Stimulated activated naive CD8-positive, alpha-beta T cell treated with anti-CD3 and anti-CD28 coated beads, Interleukin-15, Interleukin-2, amounts not matched to agents 100 ng/mL and 50 ng/mL, for 24 hours (primary cell): ENCODE data around the gene GABRA5.

Experiments
- H3K27ac Mint-ChIP-seq: one replicate; pipeline ENCODE4 v1.8.0; 2021; ENCODE audit warnings: mild to moderate bottlenecking, mixed read lengths
- H3K27me3 Mint-ChIP-seq: one replicate; pipeline ENCODE4 v1.8.0; 2021; ENCODE audit warnings: mixed read lengths
- H3K36me3 Mint-ChIP-seq: one replicate; pipeline ENCODE4 v1.8.0; 2021; ENCODE audit warnings: low read depth, mixed read lengths
- H3K4me1 Mint-ChIP-seq: one replicate; pipeline ENCODE4 v1.8.0; 2021; ENCODE audit warnings: low read depth, mixed read lengths
- H3K4me3 Mint-ChIP-seq: one replicate; pipeline ENCODE4 v1.8.0; 2021; ENCODE audit warnings: mild to moderate bottlenecking, mixed read lengths
- H3K9me3 Mint-ChIP-seq: one replicate; pipeline ENCODE4 v1.8.0; 2021; ENCODE audit warnings: mixed read lengths

GABRA5 gene

GRCh38 chr15:26974120-26974780, 107.4 kb downstream of the GABRA5 start:
- Mint-ChIP-seq H3K27ac (no peak overlapping the region), H3K36me3 (no peaks in the 10 kb centered on the region), H3K27me3 (peaks cover 22% of the 10 kb centered on the region), H3K4me1 (no peaks in the 10 kb centered on the region), H3K4me3 (no peak overlapping the region), H3K9me3 (peaks cover 5% of the 10 kb centered on the region)

GRCh38 chr15:26981492-26981891, 114.6 kb downstream of the GABRA5 start:
- H3K4me1 Mint-ChIP-seq, result no peaks in the 10 kb centered on the region
- H3K9me3 Mint-ChIP-seq, result peaks cover 8% of the 10 kb centered on the region
- H3K27me3 Mint-ChIP-seq, result no peaks in the 10 kb centered on the region
- H3K36me3 Mint-ChIP-seq, result no peaks in the 10 kb centered on the region
- no peak overlapping the region for H3K4me3 Mint-ChIP-seq
- H3K27ac Mint-ChIP-seq, result no peak overlapping the region

DNA sequence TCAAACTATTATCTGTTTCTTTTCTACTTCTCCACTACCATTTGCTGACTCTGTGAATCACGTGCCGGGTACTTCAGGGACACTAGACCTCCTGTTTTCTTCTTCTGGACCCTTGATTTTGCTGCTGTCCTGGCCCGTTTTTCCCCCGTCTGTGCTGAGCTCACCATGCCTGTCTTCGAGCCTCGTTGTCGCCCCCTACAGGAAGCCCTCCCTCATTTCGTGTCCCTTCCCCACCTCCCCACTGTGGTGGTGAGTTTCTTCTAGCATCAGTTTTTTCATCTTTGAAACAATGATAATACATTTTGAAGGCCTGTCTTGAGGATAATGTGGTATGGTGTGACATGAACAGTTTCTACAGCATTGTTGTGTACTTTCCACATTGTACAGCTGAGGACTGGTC, 117.0 kb downstream of the GABRA5 start:
- H3K27ac Mint-ChIP-seq, result no peak overlapping the region
- H3K9me3 Mint-ChIP-seq, result peaks cover 10% of the 10 kb centered on the region
- no peaks in the 10 kb centered on the region for H3K36me3 Mint-ChIP-seq
- H3K27me3 Mint-ChIP-seq, result no peaks in the 10 kb centered on the region
- no peak overlapping the region for H3K4me3 Mint-ChIP-seq
- H3K4me1 Mint-ChIP-seq, result no peaks in the 10 kb centered on the region

GRCh38 chr15:26985050-26985449, 118.2 kb downstream of the GABRA5 start:
- peaks cover 10% of the 10 kb centered on the region for H3K9me3 Mint-ChIP-seq
- H3K4me1 Mint-ChIP-seq, result no peaks in the 10 kb centered on the region
- no peaks in the 10 kb centered on the region for H3K36me3 Mint-ChIP-seq
- no peak overlapping the region for H3K4me3 Mint-ChIP-seq
- H3K27me3 Mint-ChIP-seq, result no peaks in the 10 kb centered on the region
- H3K27ac Mint-ChIP-seq, result no peak overlapping the region

GRCh38 chr15:26996250-26996649, 129.4 kb downstream of the GABRA5 start:
- Mint-ChIP-seq H3K27ac (no peak overlapping the region), H3K4me1 (no peaks in the 10 kb centered on the region), H3K27me3 (no peaks in the 10 kb centered on the region), H3K4me3 (no peak overlapping the region), H3K9me3 (peaks cover 27% of the 10 kb centered on the region), H3K36me3 (no peaks in the 10 kb centered on the region)
